Loucy (cell line): ENCODE data around the gene STAC3.
A peak's percentile ranks its signal among the peaks of the same experiment; 100 is the strongest.

Source experiments
- H2AFZ ChIP-seq: fragments of 200-600 bp; sonication (generic); 2 replicates; pipeline ENCODE4 v1.6.0; 2016; ENCODE audit warnings: antibody characterized with exemption, mild to moderate bottlenecking, low read length, moderate library complexity
- H3F3A ChIP-seq: fragments of 200-600 bp; 2 replicates; pipeline ENCODE4 v1.6.0; 2016; ENCODE audit warnings: antibody characterized with exemption, low read depth, mild to moderate bottlenecking
- H3K27me3 ChIP-seq: fragments of 200-600 bp; sonication (generic); 2 replicates; pipeline ENCODE4 v1.6.1; 2014; ENCODE audit warnings: low read length, mild to moderate bottlenecking; ENCODE audit not compliant: insufficient read depth, poor library complexity, severe bottlenecking
- H3K36me3 ChIP-seq: fragments of 200-600 bp; sonication (generic); 2 replicates; pipeline ENCODE4 v1.6.1; 2016; ENCODE audit warnings: low read length; ENCODE audit not compliant: insufficient read depth
- H3K4me1 ChIP-seq: fragments of 200-600 bp; sonication (generic); 2 replicates; pipeline ENCODE4 v1.5.1; 2014; ENCODE audit warnings: low read length, mild to moderate bottlenecking; ENCODE audit not compliant: insufficient read depth, poor library complexity, severe bottlenecking
- H3K4me2 ChIP-seq: fragments of 200-600 bp; sonication (generic); 2 replicates; pipeline ENCODE4 v1.6.0; 2014; ENCODE audit warnings: antibody characterized with exemption, low read length, low read depth, mild to moderate bottlenecking; ENCODE audit not compliant: poor library complexity, severe bottlenecking
- H3K4me3 ChIP-seq: fragments of 200-600 bp; sonication (generic); 2 replicates; pipeline ENCODE4 v1.5.1; 2014; ENCODE audit warnings: low read length, mild to moderate bottlenecking, mixed read lengths; ENCODE audit not compliant: poor library complexity, severe bottlenecking
- H3K79me2 ChIP-seq: fragments of 200-600 bp; sonication (generic); 2 replicates; pipeline ENCODE4 v1.6.1; 2014; ENCODE audit warnings: low read length; ENCODE audit not compliant: insufficient read depth
- H3K9ac ChIP-seq: fragments of 200-600 bp; sonication (generic); 2 replicates; pipeline ENCODE4 v1.6.0; 2014; ENCODE audit warnings: mild to moderate bottlenecking, low read depth, low read length, moderate library complexity; ENCODE audit not compliant: poor library complexity, severe bottlenecking
- H3K9me2 ChIP-seq: fragments of 200-600 bp; sonication (generic); replicated peaks from 2 replicates; pipeline ENCODE4 v1.6.1; 2016; ENCODE audit warnings: low read depth, low read length, mixed read lengths
- H3K9me3 ChIP-seq: fragments of 200-600 bp; sonication (generic); 2 replicates; pipeline ENCODE4 v1.6.1; 2014; ENCODE audit warnings: mild to moderate bottlenecking, antibody characterized with exemption, low read length, low read depth; ENCODE audit not compliant: insufficient read depth
- H4K20me1 ChIP-seq: fragments of 200-600 bp; sonication (generic); 2 replicates; pipeline ENCODE4 v1.6.0; 2014; ENCODE audit warnings: antibody characterized with exemption, low read length, mild to moderate bottlenecking; ENCODE audit not compliant: insufficient read depth, poor library complexity, severe bottlenecking
- CTCF ChIP-seq: fragments of 200-600 bp; sonication (generic); conservative IDR thresholded peaks from 2 replicates; pipeline ENCODE4 v1.5.1; 2014; ENCODE audit warnings: mild to moderate bottlenecking, antibody characterized with exemption, low read length
- EZH2phosphoT487 ChIP-seq: fragments of 200-600 bp; IDR thresholded peaks from 2 replicates; pipeline ENCODE4 v1.6.1; 2018; ENCODE audit warnings: antibody characterized with exemption, mild to moderate bottlenecking, moderate library complexity, borderline replicate concordance

The STAC3 gene

GRCh38 chr12:57213763-57214397 lies 37.1 kb downstream of the STAC3 start:
- no peaks in the 10 kb centered on the region for H3F3A ChIP-seq
- peak overlapping the region; percentile 56 for H3K9ac ChIP-seq
- H3K36me3 ChIP-seq, result no peaks in the 10 kb centered on the region
- H3K27me3 ChIP-seq, result no peaks in the 10 kb centered on the region
- H3K4me3 ChIP-seq, result peak overlapping the region; percentile 47
- H3K4me1 ChIP-seq, result peaks cover 9% of the 10 kb centered on the region
- H3K9me2 ChIP-seq, result no peaks in the 10 kb centered on the region
- H2AFZ ChIP-seq, result peak overlapping the region; percentile 78
- H3K79me2 ChIP-seq, result no peaks in the 10 kb centered on the region
- no peaks in the 10 kb centered on the region for H4K20me1 ChIP-seq
- peak overlapping the region; percentile 64 for H3K4me2 ChIP-seq
- TF ChIP-seq CTCF (no peak), EZH2phosphoT487 (no peak)
- H3K9me3 ChIP-seq, result no peaks in the 10 kb centered on the region

GRCh38 chr12:57213058-57213715 lies 37.8 kb downstream of the STAC3 start:
- Histone ChIP-seq H3K4me2 (peak overlapping the region; percentile 64), H3K9ac (peak overlapping the region; percentile 56), H3K4me1 (peaks cover 9% of the 10 kb centered on the region), H2AFZ (peak overlapping the region; percentile 78), H4K20me1 (no peaks in the 10 kb centered on the region), H3K9me2 (no peaks in the 10 kb centered on the region), H3K4me3 (peak overlapping the region; percentile 47), H3K79me2 (no peaks in the 10 kb centered on the region), H3K27me3 (no peaks in the 10 kb centered on the region), H3K36me3 (no peaks in the 10 kb centered on the region), H3K9me3 (no peaks in the 10 kb centered on the region), H3F3A (no peaks in the 10 kb centered on the region)
- TF ChIP-seq EZH2phosphoT487 (no peak), CTCF (peak; percentile 78)

GRCh38 chr12:57212701-57213057 lies 38.3 kb downstream of the STAC3 start:
- H3F3A ChIP-seq, result no peaks in the 10 kb centered on the region
- no peaks in the 10 kb centered on the region for H3K27me3 ChIP-seq
- H3K4me3 ChIP-seq, result no peak overlapping the region
- H3K9ac ChIP-seq, result no peak overlapping the region
- no peaks in the 10 kb centered on the region for H3K79me2 ChIP-seq
- TF ChIP-seq EZH2phosphoT487 (no peak), CTCF (no peak)
- H2AFZ ChIP-seq, result no peak overlapping the region
- H3K9me3 ChIP-seq, result no peaks in the 10 kb centered on the region
- no peak overlapping the region for H3K4me2 ChIP-seq
- H4K20me1 ChIP-seq, result no peaks in the 10 kb centered on the region
- H3K9me2 ChIP-seq, result no peaks in the 10 kb centered on the region
- H3K36me3 ChIP-seq, result no peaks in the 10 kb centered on the region
- peaks cover 9% of the 10 kb centered on the region for H3K4me1 ChIP-seq
